GM19035 (cell line): Measurements from ENCODE around the gene RFLNA.

Source experiments
- ATAC-seq: cut with Tn5 transposase; IDR thresholded peaks from one replicate; pipeline ENCODE4 v1.9.1; 2021; ENCODE audit not compliant: unreplicated experiment

The RFLNA gene

GRCh38 chr12:124354400-124354799 is 59.5 kb downstream of the RFLNA start:
- ATAC-seq = no peak

GRCh38 chr12:124356221-124356620 is 61.3 kb downstream of the RFLNA start:
- no peak for ATAC-seq

- no peak for ATAC-seq
Measured at GRCh38 chr12:124357616-124358015, 62.7 kb downstream of the RFLNA start.

GRCh38 chr12:124358572-124358971 is 63.7 kb downstream of the RFLNA start:
- no peak for ATAC-seq

- no peak for ATAC-seq
Measured at GRCh38 chr12:124359671-124360581, 65.0 kb downstream of the RFLNA start.

- ATAC-seq = no peak
Measured at GRCh38 chr12:124361074-124361970, 66.4 kb downstream of the RFLNA start.

- no peak for ATAC-seq
Measured at GRCh38 chr12:124361996-124362395, 67.1 kb downstream of the RFLNA start.

- ATAC-seq = no peak
Measured at GRCh38 chr12:124363353-124363965, 68.6 kb downstream of the RFLNA start.

GRCh38 chr12:124364543-124364942 is 69.7 kb downstream of the RFLNA start:
- ATAC-seq = no peak
